Measurements from ENCODE around the gene IGHMBP2. TPM values are rescaled to one million over a fixed set of nuclear protein-coding genes. Genes with fewer than 3 reads are reported as not detected.
A peak's percentile ranks its signal among the peaks of the same experiment; 100 is the strongest.

Gene IGHMBP2
- total and polyA plus RNA-seq, 2 of the 8 experiments (the other 6 are each of a cell fraction or from before 2014, with no cell fraction given): 8.4 to 17.6 TPM

GRCh38 chr11:68955607-68955958 lies 51.9 kb downstream of the IGHMBP2 start:
- H4K5ac ChIP-seq (ENCODE audit: insufficient read length, low read depth, low read length): no peak overlapping the region
- H3K4ac ChIP-seq (replicated peaks; ENCODE audit: insufficient read length, low read depth, low read length): no peak overlapping the region
- H2AFZ ChIP-seq (ENCODE audit: low read length): 0 out of 2 replicates have a peak overlapping the region, but pooled peaks have one; percentile 16
- no peak overlapping the region for H3K4me2 ChIP-seq (ENCODE audit: insufficient read depth in 1 of 2, low read depth in 2 of 2, low read length in 2 of 2)
- POLR2A ChIA-PET (ENCODE audit: partially characterized antibody): interaction anchor here (1.0 kb wide), 1 partner anchor 17 kb away, joined by 3 read pairs; no protein-coding TSS in a partner anchor
- no peaks in the 10 kb centered on the region for H3K79me1 ChIP-seq (ENCODE audit: low read depth, low read length)
- no peak overlapping the region for H2BK15ac ChIP-seq (ENCODE audit: low read length)
- H3K56ac ChIP-seq (replicated peaks; ENCODE audit: insufficient read length, low read depth, low read length): no peak overlapping the region
- FAIRE-seq (no peak), DNase-seq (ENCODE audit: low read depth in 1 of 2, low spot score in 2 of 2) (peak in 1 of 2 experiments; percentile 61)
- H4K91ac ChIP-seq (replicated peaks; ENCODE audit: insufficient read length, low read length): no peak overlapping the region
- WGBS, 2 experiments (ENCODE audit: extremely low coverage in 1 of 2, insufficient coverage in 1 of 2, insufficient read length in 1 of 2, insufficient replicate concordance in 2 of 2, low coverage in 1 of 2, low lambda C conversion rate in 2 of 2, missing lambda C conversion rate in 1 of 2): 85% methylated on average over 5 of the region's 5 CpGs; no CpG with 5 or more reads in 1 of the 2 experiments
- no peak overlapping the region for H3K14ac ChIP-seq (ENCODE audit: insufficient read length)
- no peaks in the 10 kb centered on the region for H3K23me2 ChIP-seq (ENCODE audit: low read depth, low read length)
- TF ChIP-seq RNF2 (IDR thresholded peaks at IDR 0.05; ENCODE audit: borderline replicate concordance, low read depth, low read length, missing control alignments, poor library complexity, severe bottlenecking) (no peak), TAF1 (IDR thresholded peaks at IDR 0.05; ENCODE audit: low read depth, low read length) (no peak), SIX5 (IDR thresholded peaks at IDR 0.05; ENCODE audit: low read depth, low read length) (no peak), CREB1 (IDR thresholded peaks at IDR 0.05) (no peak), YY1 (IDR thresholded peaks at IDR 0.05; ENCODE audit: low read depth, low read length) (no peak), CTCF (IDR thresholded peaks at IDR 0.05; ENCODE audit: control extremely low read depth in 1 of 3, insufficient read depth in 1 of 3, low read depth in 1 of 3, low read length in 3 of 3) (peak in 2 of 3 experiments; percentile 15 to 24; a peak in 2 of 4 replicates), POLR2A (IDR thresholded peaks at IDR 0.05; ENCODE audit: control extremely low read depth in 1 of 2, low read depth in 2 of 2, low read length in 2 of 2) (no peak), RAD21 (IDR thresholded peaks at IDR 0.05 in 1 of 2, conservative IDR thresholded peaks at IDR 0.05 in 1 of 2; ENCODE audit: low read depth in 2 of 2, low read length in 2 of 2) (peak; percentile 19 to 20; a peak in 3 of 4 replicates), JUND (IDR thresholded peaks at IDR 0.05; ENCODE audit: low read length) (no peak), RXRA (IDR thresholded peaks at IDR 0.05; ENCODE audit: insufficient read depth, low read depth, low read length) (no peak)
- H2BK20ac ChIP-seq (ENCODE audit: low read length): no peak overlapping the region
- no peak overlapping the region for H2BK5ac ChIP-seq (ENCODE audit: low read depth, low read length)
- no peak overlapping the region for H2AK5ac ChIP-seq (ENCODE audit: low read depth, low read length)
- no peaks in the 10 kb centered on the region for H3K36me3 ChIP-seq (ENCODE audit: control insufficient read depth in 2 of 4, insufficient read depth in 4 of 4, low read length in 3 of 4)
- no peaks in the 10 kb centered on the region for H4K20me1 ChIP-seq (replicated peaks in 1 of 2; ENCODE audit: control insufficient read depth in 1 of 2, insufficient read depth in 2 of 2, low read length in 2 of 2)
- H3K4me3 ChIP-seq (ENCODE audit: extremely low read depth in 1 of 4, insufficient read depth in 2 of 4, low read depth in 3 of 4, low read length in 4 of 4): no peak overlapping the region
- no peak overlapping the region for H3K9ac ChIP-seq (replicated peaks in 1 of 4; ENCODE audit: extremely low read depth in 1 of 4, low read depth in 3 of 4, low read length in 3 of 4)
- no peaks in the 10 kb centered on the region for H3K79me2 ChIP-seq (ENCODE audit: control insufficient read depth in 1 of 2, insufficient read depth in 2 of 2, low read length in 2 of 2)
- H3K27ac ChIP-seq (ENCODE audit: low read depth, low read length): no peak overlapping the region
- H4K8ac ChIP-seq (ENCODE audit: extremely low read depth, insufficient read depth, low read length): peak overlapping the region; percentile 3; the same call in 1 of the 2 replicates
- H3K4me1 ChIP-seq (replicated peaks in 1 of 4; ENCODE audit: control insufficient read depth in 3 of 4, insufficient read depth in 4 of 4, low read length in 3 of 4): peaks cover 0 to 12% (median 6%) of the 10 kb centered on the region in 4 experiments; a peak in 5 of 7 replicates
- no peaks in the 10 kb centered on the region for H3K27me3 ChIP-seq (replicated peaks in 1 of 4; ENCODE audit: control insufficient read depth in 3 of 4, extremely low read depth in 1 of 4, insufficient read depth in 3 of 4, low read length in 3 of 4)
- CTCF ChIA-PET (ENCODE audit: partially characterized antibody): interaction anchor here (0.6 to 2.6 kb wide), 24 partner anchors 8 to 756 kb away, joined by 3 to 13 read pairs (median 4); partner anchors contain the start of genes MRGPRD and MRGPRF
- no peak overlapping the region; the same call in 1 of the 2 replicates for H3K18ac ChIP-seq (ENCODE audit: extremely low read depth, low read length)
- no peak overlapping the region for H2BK12ac ChIP-seq (ENCODE audit: low read depth, low read length)
- no peak overlapping the region for H3K23ac ChIP-seq (ENCODE audit: insufficient read length)
- H3K9me3 ChIP-seq (ENCODE audit: insufficient read depth in 2 of 2, low read depth in 1 of 2, low read length in 1 of 2): no peaks in the 10 kb centered on the region
- H2BK120ac ChIP-seq (replicated peaks; ENCODE audit: low read depth, low read length): no peak overlapping the region

Data from H1 (cell line).